CD14-positive monocyte (primary cell): ENCODE measurements around the gene YIPF4. TPM values are rescaled to one million over a fixed set of nuclear protein-coding genes. Genes with fewer than 3 reads are reported as not detected.

ENCODE experiments used
- DNase-seq, 3 donors: peaks; one replicate each; pipeline ENCODE4 v3.0.0-alpha.2; 2011 to 2022
- H2AFZ ChIP-seq: 2 replicates; pipeline ENCODE4 v1.6.0; 2012; ENCODE audit warnings: mild to moderate bottlenecking, low read depth, low read length, inconsistent platforms; ENCODE audit not compliant: insufficient read depth, poor library complexity, severe bottlenecking
- H3K27ac ChIP-seq, 2 donors: 1 replicate in 1 of 2; 2 replicates in 1 of 2; pipeline ENCODE4 v1.5.1; 2012 to 2013; ENCODE audit warnings: low read length in 2 of 2, control low read depth in 1 of 2, inconsistent platforms in 1 of 2, low read depth in 1 of 2, mild to moderate bottlenecking in 1 of 2
- H3K27me3 ChIP-seq, 2 donors: one replicate each; pipeline versions ENCODE4 v1.6.0 to v1.6.1; 2011 to 2013; ENCODE audit warnings: low read length in 2 of 2; ENCODE audit not compliant: control insufficient read depth in 2 of 2, insufficient read depth in 2 of 2
- H3K36me3 ChIP-seq, 2 donors: replicated peaks in 1 of 2; 1 replicate in 1 of 2; 2 replicates in 1 of 2; pipeline versions ENCODE4 v1.5.1 to v1.6.1; 2012 to 2013; ENCODE audit warnings: low read length in 2 of 2, control low read depth in 1 of 2, inconsistent platforms in 1 of 2, mild to moderate bottlenecking in 1 of 2; ENCODE audit not compliant: insufficient read depth in 2 of 2, control insufficient read depth in 1 of 2
- H3K4me1 ChIP-seq, 2 donors: 1 replicate in 1 of 2; 2 replicates in 1 of 2; pipeline versions ENCODE4 v1.5.1 to v1.6.1; 2012 to 2013; ENCODE audit warnings: low read length in 2 of 2, control low read depth in 1 of 2, inconsistent platforms in 1 of 2, mild to moderate bottlenecking in 1 of 2, moderate library complexity in 1 of 2; ENCODE audit not compliant: insufficient read depth in 2 of 2, control insufficient read depth in 1 of 2
- H3K4me2 ChIP-seq: replicated peaks from 2 replicates; pipeline ENCODE3; 2012; ENCODE audit warnings: low read length, moderate library complexity, mild to moderate bottlenecking; ENCODE audit not compliant: poor library complexity, severe bottlenecking; ENCODE audit errors: extremely low read depth
- H3K4me3 ChIP-seq, 3 experiments: fragments of 200-600 bp in 1 of 3; sonication (generic) in 1 of 3; replicated peaks in 1 of 3; 1 replicate in 2 of 3; 2 replicates in 1 of 3; pipeline ENCODE4 v1.5.1; 2011 to 2013; ENCODE audit warnings: low read length in 3 of 3, mild to moderate bottlenecking in 3 of 3, control low read depth in 2 of 3, low read depth in 2 of 3, inconsistent platforms in 1 of 3, moderate library complexity in 1 of 3
- H3K79me2 ChIP-seq: 2 replicates; pipeline ENCODE4 v1.6.0; 2012; ENCODE audit warnings: mild to moderate bottlenecking, control low read depth, inconsistent platforms, low read length, moderate library complexity; ENCODE audit not compliant: insufficient read depth
- H3K9ac ChIP-seq: 2 replicates; pipeline ENCODE4 v1.6.0; 2017; ENCODE audit warnings: low read length, mild to moderate bottlenecking; ENCODE audit not compliant: insufficient read depth, poor library complexity, severe bottlenecking
- H3K9me3 ChIP-seq, 2 donors: replicated peaks in 1 of 2; 1 replicate in 1 of 2; 2 replicates in 1 of 2; pipeline versions ENCODE4 v1.5.1 to v1.6.1; 2012 to 2013; ENCODE audit warnings: low read length in 2 of 2, control low read depth in 1 of 2; ENCODE audit not compliant: control insufficient read depth in 1 of 2, insufficient read depth in 1 of 2
- H4K20me1 ChIP-seq: 2 replicates; pipeline ENCODE4 v1.6.0; 2012; ENCODE audit warnings: mild to moderate bottlenecking, low read length, control low read depth, moderate library complexity; ENCODE audit not compliant: insufficient read depth
- H3K27ac Mint-ChIP-seq, 7 donors: one replicate each; pipeline ENCODE4 v1.8.0; 2020; ENCODE audit warnings: mild to moderate bottlenecking in 7 of 7, mixed read lengths in 7 of 7, moderate library complexity in 6 of 7, inconsistent platforms in 2 of 7
- H3K27me3 Mint-ChIP-seq, 3 donors: one replicate each; pipeline ENCODE4 v1.8.0; 2021 to 2022; ENCODE audit warnings: low read depth in 3 of 3, mild to moderate bottlenecking in 3 of 3, mixed read lengths in 3 of 3, moderate library complexity in 3 of 3, inconsistent platforms in 1 of 3
- H3K36me3 Mint-ChIP-seq, 2 donors: one replicate each; pipeline ENCODE4 v1.8.0; 2020; ENCODE audit warnings: mixed read lengths in 2 of 2, inconsistent platforms in 1 of 2, mild to moderate bottlenecking in 1 of 2
- H3K4me1 Mint-ChIP-seq: one replicate; pipeline ENCODE4 v1.8.0; 2020; ENCODE audit warnings: mild to moderate bottlenecking, mixed read lengths
- H3K4me3 Mint-ChIP-seq, 2 donors: one replicate each; pipeline ENCODE4 v1.8.0; 2020; ENCODE audit warnings: mild to moderate bottlenecking in 2 of 2, mixed read lengths in 2 of 2, moderate library complexity in 1 of 2
- H3K9me3 Mint-ChIP-seq, 7 donors: one replicate each; pipeline ENCODE4 v1.8.0; 2020 to 2022; ENCODE audit warnings: mixed read lengths in 7 of 7, mild to moderate bottlenecking in 6 of 7, moderate library complexity in 6 of 7, inconsistent platforms in 2 of 7
- WGBS: methylation state at CpG from one replicate; pipeline ENCODE4 v1.1.5; 2013; ENCODE audit warnings: missing lambda C conversion rate; ENCODE audit not compliant: insufficient coverage; 5-methylcytosine and 5-hydroxymethylcytosine counted together
- intact Hi-C, 2 donors: fragments of 100-400 bp; cut with micrococcal nuclease; formaldehyde crosslinking; loops; one replicate each; pipeline versions ENCODE4 v1.15.0 to v1.15.1; 2023
- polyA plus RNA-seq, 3 donors: library from polyadenylated mRNA; depleted of rRNA in 1 of 3; unstranded in 2 of 3; stranded (reverse) in 1 of 3; fragments of 300-500 nt in 2 of 3; fragments of >200 nt in 1 of 3; fragmentation: Illumina TruSeq in 2 of 3; gene quantifications; 1 replicate in 2 of 3; 2 replicates in 1 of 3; pipeline ENCODE4 v1.2.3, GENCODE V29; 2012 to 2021
- TF ChIP-seq, protein P1 (sequence below): fragments of 200-600 bp; IDR thresholded peaks from one replicate; pipeline ENCODE4 v1.8.0; 2022; ENCODE audit warnings: antibody characterized with exemption, mild to moderate bottlenecking

The YIPF4 gene
- polyA plus RNA-seq, 3 donors = 1.5 to 25.7 (median 20.0) TPM

DNA sequence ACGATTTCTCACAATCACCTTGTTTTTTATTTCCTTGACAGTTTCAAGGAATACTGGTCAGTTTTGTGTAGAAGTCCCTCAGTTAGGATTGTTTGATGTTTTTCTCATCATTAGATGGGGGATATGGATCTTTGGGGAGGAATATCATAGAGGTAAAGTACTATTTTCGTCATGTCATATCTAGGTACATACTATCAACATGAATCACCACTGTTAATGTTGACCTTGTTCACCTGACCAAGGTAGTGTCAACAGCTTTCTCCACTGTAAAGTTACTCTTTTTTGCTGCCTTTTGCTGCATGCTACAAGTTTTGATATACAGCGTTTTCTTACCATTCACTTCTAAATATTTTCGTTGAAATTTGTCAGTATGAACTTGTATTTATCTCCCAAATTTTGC, 45.7 kb upstream of the YIPF4 start:
- TF ChIP-seq, protein P1, sequence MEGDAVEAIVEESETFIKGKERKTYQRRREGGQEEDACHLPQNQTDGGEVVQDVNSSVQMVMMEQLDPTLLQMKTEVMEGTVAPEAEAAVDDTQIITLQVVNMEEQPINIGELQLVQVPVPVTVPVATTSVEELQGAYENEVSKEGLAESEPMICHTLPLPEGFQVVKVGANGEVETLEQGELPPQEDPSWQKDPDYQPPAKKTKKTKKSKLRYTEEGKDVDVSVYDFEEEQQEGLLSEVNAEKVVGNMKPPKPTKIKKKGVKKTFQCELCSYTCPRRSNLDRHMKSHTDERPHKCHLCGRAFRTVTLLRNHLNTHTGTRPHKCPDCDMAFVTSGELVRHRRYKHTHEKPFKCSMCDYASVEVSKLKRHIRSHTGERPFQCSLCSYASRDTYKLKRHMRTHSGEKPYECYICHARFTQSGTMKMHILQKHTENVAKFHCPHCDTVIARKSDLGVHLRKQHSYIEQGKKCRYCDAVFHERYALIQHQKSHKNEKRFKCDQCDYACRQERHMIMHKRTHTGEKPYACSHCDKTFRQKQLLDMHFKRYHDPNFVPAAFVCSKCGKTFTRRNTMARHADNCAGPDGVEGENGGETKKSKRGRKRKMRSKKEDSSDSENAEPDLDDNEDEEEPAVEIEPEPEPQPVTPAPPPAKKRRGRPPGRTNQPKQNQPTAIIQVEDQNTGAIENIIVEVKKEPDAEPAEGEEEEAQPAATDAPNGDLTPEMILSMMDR = no peak
- H2AFZ ChIP-seq = no peak overlapping the region
- no peak overlapping the region for H3K9ac ChIP-seq
- no CpG with 5 or more reads among the region's 4 CpGs for WGBS
- no peak for DNase-seq
- H4K20me1 ChIP-seq = peaks cover 90% of the 10 kb centered on the region
- H3K36me3 Mint-ChIP-seq = peaks cover 87 to 96% of the 10 kb centered on the region in 2 donors
- H3K4me2 ChIP-seq = no peak overlapping the region
- peaks cover 0 to 5% (median 0%) of the 10 kb centered on the region in 7 donors for H3K9me3 Mint-ChIP-seq
- H3K4me1 Mint-ChIP-seq = no peaks in the 10 kb centered on the region
- intact Hi-C loops = no loop called here
- no peaks in the 10 kb centered on the region for H3K27me3 Mint-ChIP-seq
- H3K4me1 ChIP-seq = no peaks in the 10 kb centered on the region
- H3K4me3 ChIP-seq = no peak overlapping the region
- peaks cover 91 to 99% of the 10 kb centered on the region in 2 donors for H3K36me3 ChIP-seq
- H3K9me3 ChIP-seq = no peaks in the 10 kb centered on the region
- no peaks in the 10 kb centered on the region for H3K79me2 ChIP-seq
- H3K27ac ChIP-seq = no peak overlapping the region
- H3K4me3 Mint-ChIP-seq = no peak overlapping the region
- H3K27ac Mint-ChIP-seq = no peak overlapping the region
- H3K27me3 ChIP-seq = no peaks in the 10 kb centered on the region

DNA sequence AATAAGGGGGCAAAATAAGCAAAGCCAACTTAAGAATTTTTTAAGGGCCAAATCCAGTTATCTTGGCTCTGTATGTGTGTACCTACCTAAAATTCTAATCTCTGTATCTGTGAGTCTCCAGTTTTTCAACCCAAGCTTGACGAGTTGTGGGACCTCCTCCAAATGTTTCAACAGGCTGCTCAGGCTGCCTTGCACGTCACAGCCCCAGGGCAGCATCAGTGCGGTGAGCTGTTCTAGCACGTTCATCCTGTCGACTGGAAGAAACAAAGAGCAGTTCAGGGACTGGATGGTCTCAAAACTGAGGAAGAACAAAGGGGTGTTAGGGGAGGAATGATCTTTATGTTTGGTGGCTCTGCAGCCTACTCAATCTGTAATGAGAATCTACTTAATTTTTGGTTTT, 42.4 kb upstream of the YIPF4 start:
- Histone ChIP-seq H2AFZ (no peak overlapping the region), H3K4me2 (no peak overlapping the region)
- TF ChIP-seq, protein P1 = no peak

More for the DNA sequence above, 42.4 kb upstream of the YIPF4 start:
- no peak for DNase-seq
- H3K9me3 Mint-ChIP-seq = peaks cover 0 to 6% (median 0%) of the 10 kb centered on the region in 7 donors
- Histone ChIP-seq H3K9ac (no peak overlapping the region), H3K4me1 (no peaks in the 10 kb centered on the region), H3K36me3 (peaks cover 92 to 99% of the 10 kb centered on the region in 2 donors), H4K20me1 (peaks cover 92% of the 10 kb centered on the region), H3K9me3 (no peaks in the 10 kb centered on the region), H3K79me2 (no peaks in the 10 kb centered on the region), H3K4me3 (no peak overlapping the region), H3K27me3 (no peaks in the 10 kb centered on the region), H3K27ac (no peak overlapping the region)
- H3K27me3 Mint-ChIP-seq = peaks cover 0 to 1% (median 0%) of the 10 kb centered on the region in 3 donors
- H3K4me1 Mint-ChIP-seq = no peaks in the 10 kb centered on the region
- intact Hi-C loops = no loop called here
- H3K36me3 Mint-ChIP-seq = peaks cover 87 to 96% of the 10 kb centered on the region in 2 donors
- peak overlapping the region in 2 of 7 donors; percentile 50 to 64 for H3K27ac Mint-ChIP-seq
- 94% methylated on average over 5 of the region's 5 CpGs for WGBS
- H3K4me3 Mint-ChIP-seq = no peak overlapping the region
